MM.1S (cell line): ENCODE measurements around the gene FOXP2.

Source experiments
- DNase-seq: peaks from one replicate; pipeline ENCODE4 v3.0.0-alpha.2; 2015
- H2AFZ ChIP-seq: fragments of 300-600 bp; sonication (generic); 2 replicates; pipeline ENCODE4 v1.6.0; 2016; ENCODE audit warnings: antibody characterized with exemption, low read length
- H3F3A ChIP-seq: fragments of 300-600 bp; sonication (generic); 2 replicates; pipeline ENCODE4 v1.6.1; 2016; ENCODE audit warnings: mild to moderate bottlenecking, antibody characterized with exemption, low read length, moderate library complexity, mixed read lengths; ENCODE audit not compliant: insufficient read depth
- H3K27ac ChIP-seq: fragments of 300-600 bp; sonication (generic); 2 replicates; pipeline ENCODE4 v1.5.1; 2016; ENCODE audit warnings: mild to moderate bottlenecking, low read length
- H3K27me3 ChIP-seq: fragments of 300-600 bp; sonication (generic); replicated peaks from 2 replicates; pipeline ENCODE4 v1.6.0; 2016; ENCODE audit warnings: low read length; ENCODE audit not compliant: insufficient read depth
- H3K36me3 ChIP-seq: fragments of 300-600 bp; sonication (generic); replicated peaks from 2 replicates; pipeline ENCODE4 v1.6.1; 2016; ENCODE audit warnings: mild to moderate bottlenecking, low read length, mixed read lengths; ENCODE audit not compliant: insufficient read depth
- H3K4me1 ChIP-seq: fragments of 300-600 bp; sonication (generic); 2 replicates; pipeline ENCODE4 v1.6.1; 2016; ENCODE audit warnings: low read length, mixed read lengths
- H3K4me2 ChIP-seq: fragments of 300-600 bp; sonication (generic); 2 replicates; pipeline ENCODE4 v1.6.0; 2016; ENCODE audit warnings: low read depth, low read length
- H3K4me3 ChIP-seq: fragments of 300-600 bp; sonication (generic); 2 replicates; pipeline ENCODE4 v1.5.1; 2016; ENCODE audit warnings: low read length, mixed read lengths
- H3K79me2 ChIP-seq: fragments of 300-600 bp; sonication (generic); 2 replicates; pipeline ENCODE4 v1.6.1; 2016; ENCODE audit warnings: mixed run types, low read length, mixed read lengths
- H3K9ac ChIP-seq: fragments of 300-600 bp; sonication (generic); 2 replicates; pipeline ENCODE4 v1.6.1; 2016; ENCODE audit warnings: low read length, mixed read lengths
- H3K9me2 ChIP-seq: fragments of 300-600 bp; sonication (generic); replicated peaks from 2 replicates; pipeline ENCODE4 v1.6.1; 2016; ENCODE audit warnings: mild to moderate bottlenecking, low read length, mixed read lengths; ENCODE audit not compliant: insufficient read depth
- H3K9me3 ChIP-seq: fragments of 300-600 bp; sonication (generic); replicated peaks from 2 replicates; pipeline ENCODE4 v1.6.1; 2016; ENCODE audit warnings: mild to moderate bottlenecking, low read length, mixed read lengths; ENCODE audit not compliant: insufficient read depth
- H4K20me1 ChIP-seq: fragments of 300-600 bp; sonication (generic); 2 replicates; pipeline ENCODE4 v1.6.1; 2016; ENCODE audit warnings: mild to moderate bottlenecking, low read length, moderate library complexity, mixed read lengths; ENCODE audit not compliant: insufficient read depth
- EZH2 ChIP-seq: fragments of 300-600 bp; sonication (generic); optimal IDR thresholded peaks from 2 replicates; pipeline ENCODE3; 2017; ENCODE audit warnings: low read depth, mild to moderate bottlenecking, antibody characterized with exemption, low read length, mixed read lengths
- EZH2phosphoT487 ChIP-seq: fragments of 300-600 bp; sonication (generic); IDR thresholded peaks from 2 replicates; pipeline ENCODE4 v1.6.1; 2018; ENCODE audit warnings: antibody characterized with exemption, low read length
- TF ChIP-seq, protein P1 (sequence below): fragments of 300-600 bp; sonication (generic); IDR thresholded peaks from 2 replicates; pipeline ENCODE4 v1.5.1; 2016; ENCODE audit warnings: antibody characterized with exemption, low read length, mixed read lengths

FOXP2 gene

DNA sequence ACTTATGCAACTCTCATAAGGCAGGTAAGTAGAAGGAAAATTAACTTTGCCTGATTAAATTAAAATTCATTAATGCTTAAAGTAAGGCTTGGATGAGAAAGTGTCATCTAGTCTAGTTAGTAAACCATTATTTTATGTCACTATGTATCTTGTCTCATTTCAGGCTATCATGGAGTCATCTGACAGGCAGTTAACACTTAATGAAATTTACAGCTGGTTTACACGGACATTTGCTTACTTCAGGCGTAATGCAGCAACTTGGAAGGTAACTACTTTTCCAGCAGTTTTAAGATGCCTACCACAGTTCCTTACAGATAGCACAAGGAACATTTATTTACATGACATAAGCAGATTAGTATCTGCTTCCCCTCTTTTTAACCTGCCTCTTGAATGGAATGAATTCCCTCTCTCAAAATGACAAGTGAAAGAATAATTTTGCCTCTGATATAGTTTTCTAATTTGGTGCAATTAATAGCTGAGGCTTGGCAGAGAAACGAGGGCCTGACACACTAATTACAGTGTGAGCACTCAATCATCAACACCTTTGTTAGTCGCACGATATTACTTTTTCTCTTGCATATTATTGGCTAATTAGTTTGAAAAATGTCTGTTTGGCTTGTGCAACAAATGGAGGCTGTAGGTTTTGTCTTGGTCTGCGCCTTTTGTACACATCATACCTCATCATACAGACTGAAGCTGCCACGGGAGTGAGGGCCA, 245.0 kb downstream of the FOXP2 start:
- DNase-seq: no peak
- TF ChIP-seq, protein P1, sequence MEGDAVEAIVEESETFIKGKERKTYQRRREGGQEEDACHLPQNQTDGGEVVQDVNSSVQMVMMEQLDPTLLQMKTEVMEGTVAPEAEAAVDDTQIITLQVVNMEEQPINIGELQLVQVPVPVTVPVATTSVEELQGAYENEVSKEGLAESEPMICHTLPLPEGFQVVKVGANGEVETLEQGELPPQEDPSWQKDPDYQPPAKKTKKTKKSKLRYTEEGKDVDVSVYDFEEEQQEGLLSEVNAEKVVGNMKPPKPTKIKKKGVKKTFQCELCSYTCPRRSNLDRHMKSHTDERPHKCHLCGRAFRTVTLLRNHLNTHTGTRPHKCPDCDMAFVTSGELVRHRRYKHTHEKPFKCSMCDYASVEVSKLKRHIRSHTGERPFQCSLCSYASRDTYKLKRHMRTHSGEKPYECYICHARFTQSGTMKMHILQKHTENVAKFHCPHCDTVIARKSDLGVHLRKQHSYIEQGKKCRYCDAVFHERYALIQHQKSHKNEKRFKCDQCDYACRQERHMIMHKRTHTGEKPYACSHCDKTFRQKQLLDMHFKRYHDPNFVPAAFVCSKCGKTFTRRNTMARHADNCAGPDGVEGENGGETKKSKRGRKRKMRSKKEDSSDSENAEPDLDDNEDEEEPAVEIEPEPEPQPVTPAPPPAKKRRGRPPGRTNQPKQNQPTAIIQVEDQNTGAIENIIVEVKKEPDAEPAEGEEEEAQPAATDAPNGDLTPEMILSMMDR: no peak
- TF ChIP-seq EZH2phosphoT487 (no peak), EZH2 (no peak)
- H2AFZ ChIP-seq: no peak overlapping the region
- H3K79me2 ChIP-seq: no peaks in the 10 kb centered on the region
- H3K9me2 ChIP-seq: no peaks in the 10 kb centered on the region
- H3K27me3 ChIP-seq: no peaks in the 10 kb centered on the region
- no peak overlapping the region for H3K4me3 ChIP-seq
- H3K9ac ChIP-seq: no peak overlapping the region
- no peak overlapping the region for H3K4me2 ChIP-seq
- H3K27ac ChIP-seq: no peak overlapping the region
- no peaks in the 10 kb centered on the region for H3F3A ChIP-seq
- no peaks in the 10 kb centered on the region for H3K4me1 ChIP-seq
- H3K36me3 ChIP-seq: no peaks in the 10 kb centered on the region
- H3K9me3 ChIP-seq: no peaks in the 10 kb centered on the region
- no peaks in the 10 kb centered on the region for H4K20me1 ChIP-seq

DNA sequence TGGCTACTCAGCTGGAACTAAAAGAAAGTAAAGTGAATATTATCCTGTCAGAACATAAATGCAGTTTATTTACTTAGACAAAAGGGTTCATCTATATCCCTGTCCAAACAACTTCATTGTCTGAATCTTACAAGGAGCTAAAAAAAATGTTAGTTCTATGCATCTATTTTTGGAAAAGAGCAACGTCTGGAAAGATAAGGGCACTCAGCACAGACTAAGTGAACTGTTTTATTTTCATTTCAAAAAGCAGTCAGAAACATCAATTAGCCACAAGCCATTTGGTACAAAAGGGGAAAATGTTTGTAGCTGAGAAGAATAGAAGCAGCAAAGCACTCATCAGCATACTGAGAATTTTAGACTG, 245.5 kb downstream of the FOXP2 start:
- no peaks in the 10 kb centered on the region for H3K79me2 ChIP-seq
- no peak overlapping the region for H3K27ac ChIP-seq
- no peaks in the 10 kb centered on the region for H3K27me3 ChIP-seq
- H3F3A ChIP-seq: no peaks in the 10 kb centered on the region
- no peak overlapping the region for H2AFZ ChIP-seq
- no peak overlapping the region for H3K4me2 ChIP-seq
- H3K4me1 ChIP-seq: no peaks in the 10 kb centered on the region
- no peak overlapping the region for H3K9ac ChIP-seq
- no peak overlapping the region for H3K4me3 ChIP-seq
- no peaks in the 10 kb centered on the region for H3K9me3 ChIP-seq
- H4K20me1 ChIP-seq: no peaks in the 10 kb centered on the region
- H3K9me2 ChIP-seq: no peaks in the 10 kb centered on the region
- TF ChIP-seq, protein P1: no peak
- TF ChIP-seq EZH2phosphoT487 (no peak), EZH2 (no peak)
- H3K36me3 ChIP-seq: no peaks in the 10 kb centered on the region
- no peak for DNase-seq

DNA sequence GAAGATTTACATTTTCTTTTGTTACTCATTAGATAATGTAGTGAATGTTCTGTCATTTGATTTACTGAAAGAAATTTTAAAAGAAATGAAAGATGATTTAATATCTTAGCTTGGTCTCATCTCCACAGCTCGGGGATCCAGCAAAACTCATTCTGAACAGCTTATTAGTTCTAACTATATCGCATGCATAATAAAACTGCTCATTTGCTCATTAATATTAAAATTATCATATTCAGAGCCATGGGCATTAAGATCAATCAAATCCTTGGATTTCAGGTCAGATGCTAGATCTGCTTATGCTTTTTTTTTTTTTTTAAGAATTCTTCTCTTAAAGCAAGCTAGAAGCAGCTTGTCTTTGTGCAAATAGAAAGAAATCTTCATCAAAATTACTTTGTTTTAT, 246.1 kb downstream of the FOXP2 start:
- Histone ChIP-seq H3K79me2 (no peaks in the 10 kb centered on the region), H3K9me2 (no peaks in the 10 kb centered on the region), H3K4me1 (no peaks in the 10 kb centered on the region), H3K4me3 (no peak overlapping the region), H3K36me3 (no peaks in the 10 kb centered on the region), H3K9me3 (no peaks in the 10 kb centered on the region), H4K20me1 (no peaks in the 10 kb centered on the region), H3K27ac (no peak overlapping the region), H3K9ac (no peak overlapping the region), H3K27me3 (no peaks in the 10 kb centered on the region), H2AFZ (no peak overlapping the region), H3K4me2 (no peak overlapping the region), H3F3A (no peaks in the 10 kb centered on the region)
- DNase-seq: no peak
- TF ChIP-seq EZH2: no peak
- no peak for TF ChIP-seq EZH2phosphoT487
- TF ChIP-seq, protein P1: no peak
